IPS-15b (cell line): ENCODE data around the gene GPR18.

Experiments used
- H3K27me3 ChIP-seq: one replicate; pipeline ENCODE4 v1.6.1; 2013; ENCODE audit warnings: low read length; ENCODE audit not compliant: control insufficient read depth, insufficient read depth
- H3K36me3 ChIP-seq: one replicate; pipeline ENCODE4 v1.6.1; 2013; ENCODE audit warnings: low read length; ENCODE audit not compliant: control insufficient read depth, insufficient read depth
- H3K4me1 ChIP-seq: one replicate; pipeline ENCODE4 v1.6.1; 2013; ENCODE audit warnings: mild to moderate bottlenecking, low read length; ENCODE audit not compliant: control insufficient read depth, insufficient read depth
- H3K4me3 ChIP-seq: one replicate; pipeline ENCODE4 v1.5.1; 2013; ENCODE audit warnings: low read depth, low read length
- H3K9ac ChIP-seq: one replicate; pipeline ENCODE4 v1.6.1; 2013; ENCODE audit warnings: low read depth, mild to moderate bottlenecking, low read length
- H3K9me3 ChIP-seq: one replicate; pipeline ENCODE4 v1.6.1; 2013; ENCODE audit warnings: mild to moderate bottlenecking, low read length; ENCODE audit not compliant: control insufficient read depth, insufficient read depth

The GPR18 gene

DNA sequence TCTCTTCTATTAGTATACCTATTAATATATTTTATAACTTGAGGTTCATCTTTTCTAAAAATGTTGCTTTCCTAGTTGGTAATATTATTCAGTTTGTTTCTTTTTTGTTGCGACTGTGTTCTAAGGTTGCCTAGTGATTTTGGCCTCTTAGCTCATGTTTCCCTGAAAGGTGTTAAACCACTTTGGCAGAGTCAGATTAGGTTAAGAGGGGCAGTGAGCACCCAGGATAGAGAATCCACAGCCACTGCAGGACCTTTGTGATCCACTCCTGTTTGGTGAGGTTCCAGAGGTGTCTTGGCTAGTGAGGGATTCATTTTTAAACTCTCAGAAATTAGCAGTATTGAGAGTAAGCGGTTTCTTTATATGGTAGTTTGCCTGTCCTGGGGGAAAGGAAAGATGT lies 14.9 kb upstream of the GPR18 start:
- H3K36me3 ChIP-seq, result peaks cover 2% of the 10 kb centered on the region
- H3K4me3 ChIP-seq, result no peak overlapping the region
- H3K4me1 ChIP-seq, result peaks cover 2% of the 10 kb centered on the region
- no peak overlapping the region for H3K9ac ChIP-seq
- H3K9me3 ChIP-seq, result no peaks in the 10 kb centered on the region
- H3K27me3 ChIP-seq, result no peaks in the 10 kb centered on the region

DNA sequence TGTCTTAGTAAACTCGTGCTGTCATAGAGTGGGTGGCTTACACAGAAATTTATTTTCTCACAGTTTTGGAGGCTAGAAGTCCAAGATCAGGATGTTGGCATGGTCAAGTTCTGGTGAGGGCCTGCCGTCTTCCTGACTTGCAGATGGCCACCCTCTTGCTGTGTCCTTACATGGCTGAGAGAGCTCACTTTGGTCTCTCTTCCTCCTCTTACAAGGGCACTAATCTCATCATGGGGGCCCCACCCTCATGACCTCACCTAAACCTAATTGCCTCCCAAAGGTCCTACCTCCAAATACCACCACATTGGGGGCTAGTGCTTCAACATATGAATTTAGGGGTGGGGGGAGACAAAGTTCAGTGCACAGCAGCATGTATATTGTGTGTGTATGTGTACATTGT lies 14.3 kb upstream of the GPR18 start:
- H3K36me3 ChIP-seq, result peaks cover 5% of the 10 kb centered on the region
- no peaks in the 10 kb centered on the region for H3K27me3 ChIP-seq
- H3K4me3 ChIP-seq, result no peak overlapping the region
- peaks cover 2% of the 10 kb centered on the region for H3K4me1 ChIP-seq
- H3K9ac ChIP-seq, result no peak overlapping the region
- H3K9me3 ChIP-seq, result no peaks in the 10 kb centered on the region

DNA sequence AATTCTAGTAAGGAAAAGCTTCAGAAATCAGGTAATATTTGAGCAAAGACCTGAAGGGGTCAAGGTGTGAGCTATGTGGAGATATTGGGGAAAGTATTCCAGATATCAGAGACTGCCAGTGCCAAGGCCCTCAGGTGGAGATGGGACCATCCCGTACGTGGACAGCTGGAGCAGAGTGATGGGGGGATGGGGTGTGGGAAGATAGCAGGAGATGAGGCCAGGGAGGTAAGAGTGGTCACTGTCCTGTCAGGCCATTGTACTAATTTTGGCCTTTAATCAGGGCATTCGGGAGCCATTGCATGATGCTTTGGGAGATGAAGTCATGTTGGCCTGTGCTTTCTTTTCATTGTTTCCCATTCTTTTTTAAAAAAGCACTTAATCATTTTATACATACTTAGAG lies 13.1 kb upstream of the GPR18 start:
- no peak overlapping the region for H3K9ac ChIP-seq
- no peaks in the 10 kb centered on the region for H3K4me1 ChIP-seq
- H3K4me3 ChIP-seq, result no peak overlapping the region
- no peaks in the 10 kb centered on the region for H3K9me3 ChIP-seq
- H3K36me3 ChIP-seq, result peaks cover 5% of the 10 kb centered on the region
- H3K27me3 ChIP-seq, result no peaks in the 10 kb centered on the region

DNA sequence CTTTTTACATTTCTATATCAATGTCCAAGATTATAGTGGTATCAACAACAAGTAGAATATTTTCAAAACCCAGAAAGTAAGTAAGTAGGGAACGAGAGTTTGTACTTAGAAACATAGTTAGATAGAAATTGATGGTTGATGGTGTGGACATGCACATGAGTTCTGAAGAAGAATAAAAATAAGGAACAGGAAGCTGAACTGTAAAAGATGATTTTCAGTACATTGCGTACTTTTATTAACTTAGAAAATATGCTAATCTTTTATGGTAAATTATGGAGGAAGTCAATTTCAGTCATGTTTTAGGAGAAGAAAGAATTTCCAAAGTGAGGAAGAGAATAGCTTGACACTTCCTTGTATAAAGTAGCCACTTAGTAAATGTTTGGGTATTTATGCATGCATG lies 12.3 kb upstream of the GPR18 start:
- Histone ChIP-seq H3K27me3 (no peaks in the 10 kb centered on the region), H3K4me1 (no peaks in the 10 kb centered on the region), H3K9ac (no peak overlapping the region), H3K9me3 (no peaks in the 10 kb centered on the region), H3K4me3 (no peak overlapping the region), H3K36me3 (peaks cover 5% of the 10 kb centered on the region)

DNA sequence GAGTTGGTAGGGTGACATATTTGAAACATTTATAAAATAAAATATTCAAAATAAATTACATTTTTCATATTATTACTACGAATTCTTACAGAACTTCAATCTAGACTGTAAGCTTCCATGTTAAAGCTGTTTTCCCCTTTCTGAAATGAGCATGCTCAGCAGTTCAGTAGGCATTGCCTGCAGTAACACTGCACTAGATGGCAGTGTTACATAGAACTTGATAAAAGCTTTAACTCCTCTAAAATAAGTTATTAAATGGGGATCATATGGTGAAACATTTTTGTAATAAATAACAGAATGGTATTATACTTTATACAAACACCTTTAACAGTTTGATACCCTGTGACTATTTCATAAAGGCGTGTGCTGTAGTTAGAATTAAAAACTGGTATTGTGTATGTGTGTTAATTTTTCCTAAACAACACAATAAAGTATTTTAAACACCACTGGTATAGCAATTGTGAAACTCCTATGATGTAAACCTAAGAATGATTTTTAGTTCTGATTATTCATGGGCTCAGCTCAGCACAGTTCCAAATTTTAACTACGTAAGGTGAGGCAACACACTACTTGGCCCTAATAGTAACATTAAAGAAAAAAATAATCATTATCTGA lies 11.6 kb upstream of the GPR18 start:
- Histone ChIP-seq H3K4me3 (no peak overlapping the region), H3K9me3 (no peaks in the 10 kb centered on the region), H3K4me1 (no peaks in the 10 kb centered on the region), H3K27me3 (no peaks in the 10 kb centered on the region), H3K36me3 (peaks cover 5% of the 10 kb centered on the region), H3K9ac (no peak overlapping the region)

DNA sequence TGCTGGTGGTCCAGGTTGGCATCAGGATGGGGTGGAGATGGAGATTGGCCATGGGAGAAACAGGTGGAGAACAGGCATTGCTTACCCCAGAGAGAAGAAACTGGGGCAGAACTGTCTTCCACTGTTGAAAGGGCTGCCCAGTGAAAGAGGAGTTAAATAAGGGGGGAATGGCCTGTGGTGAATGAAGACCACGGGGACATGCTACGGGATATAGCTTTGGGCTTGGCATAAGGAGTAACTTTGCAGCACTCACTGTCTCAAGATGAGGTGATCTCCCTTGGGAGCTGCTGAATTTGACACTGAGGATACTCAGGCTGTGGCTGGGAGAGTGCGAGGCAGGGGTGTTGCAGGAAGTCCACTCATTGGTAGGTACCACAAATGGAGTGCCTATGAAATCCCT lies 10.6 kb upstream of the GPR18 start:
- no peak overlapping the region for H3K4me3 ChIP-seq
- peaks cover 5% of the 10 kb centered on the region for H3K36me3 ChIP-seq
- H3K9ac ChIP-seq, result no peak overlapping the region
- H3K9me3 ChIP-seq, result no peaks in the 10 kb centered on the region
- H3K27me3 ChIP-seq, result no peaks in the 10 kb centered on the region
- no peaks in the 10 kb centered on the region for H3K4me1 ChIP-seq

DNA sequence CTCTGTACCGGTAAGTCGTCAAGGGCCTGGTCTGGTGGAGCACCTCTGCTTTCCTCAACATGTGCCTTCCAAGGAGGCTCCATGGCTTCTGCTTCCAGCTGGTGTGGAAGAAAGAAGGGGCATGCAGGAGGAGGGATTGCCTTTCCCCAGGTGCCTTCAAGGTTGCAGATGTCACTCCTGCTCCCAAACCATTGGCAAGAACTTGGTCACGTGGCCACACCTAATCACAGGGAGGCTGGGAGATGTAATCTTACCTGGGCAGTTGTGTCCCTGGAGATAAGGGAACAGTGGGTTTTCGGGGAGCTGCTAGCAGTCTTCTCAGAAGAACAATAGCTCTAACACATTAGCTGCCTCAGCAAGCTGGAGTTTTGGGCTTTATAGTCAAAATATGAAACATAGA lies 9.7 kb upstream of the GPR18 start:
- no peaks in the 10 kb centered on the region for H3K9me3 ChIP-seq
- no peaks in the 10 kb centered on the region for H3K27me3 ChIP-seq
- no peak overlapping the region for H3K4me3 ChIP-seq
- H3K9ac ChIP-seq, result no peak overlapping the region
- H3K36me3 ChIP-seq, result peaks cover 5% of the 10 kb centered on the region
- H3K4me1 ChIP-seq, result no peaks in the 10 kb centered on the region

DNA sequence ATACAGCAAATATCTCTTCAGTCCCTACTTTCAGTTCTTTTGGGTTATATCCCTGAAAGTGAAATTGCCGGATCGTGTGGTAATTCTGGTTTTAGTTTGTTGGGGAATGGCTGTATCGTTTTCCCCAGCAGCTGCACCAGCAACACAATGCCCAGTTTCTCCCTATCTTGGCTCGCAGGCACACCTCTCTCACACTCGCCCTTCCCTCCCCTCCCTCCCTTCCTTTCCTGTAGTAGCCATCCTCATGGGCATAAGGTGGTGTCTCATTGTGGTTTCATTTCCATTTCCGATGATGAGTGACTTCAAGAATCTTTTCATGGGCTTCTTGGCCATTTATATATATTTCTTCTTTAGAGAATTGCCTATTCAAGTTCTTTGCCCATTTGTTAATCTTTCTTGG lies 8.6 kb upstream of the GPR18 start:
- H3K4me1 ChIP-seq, result no peaks in the 10 kb centered on the region
- H3K27me3 ChIP-seq, result no peaks in the 10 kb centered on the region
- no peak overlapping the region for H3K4me3 ChIP-seq
- H3K36me3 ChIP-seq, result peaks cover 3% of the 10 kb centered on the region
- no peak overlapping the region for H3K9ac ChIP-seq
- H3K9me3 ChIP-seq, result no peaks in the 10 kb centered on the region

DNA sequence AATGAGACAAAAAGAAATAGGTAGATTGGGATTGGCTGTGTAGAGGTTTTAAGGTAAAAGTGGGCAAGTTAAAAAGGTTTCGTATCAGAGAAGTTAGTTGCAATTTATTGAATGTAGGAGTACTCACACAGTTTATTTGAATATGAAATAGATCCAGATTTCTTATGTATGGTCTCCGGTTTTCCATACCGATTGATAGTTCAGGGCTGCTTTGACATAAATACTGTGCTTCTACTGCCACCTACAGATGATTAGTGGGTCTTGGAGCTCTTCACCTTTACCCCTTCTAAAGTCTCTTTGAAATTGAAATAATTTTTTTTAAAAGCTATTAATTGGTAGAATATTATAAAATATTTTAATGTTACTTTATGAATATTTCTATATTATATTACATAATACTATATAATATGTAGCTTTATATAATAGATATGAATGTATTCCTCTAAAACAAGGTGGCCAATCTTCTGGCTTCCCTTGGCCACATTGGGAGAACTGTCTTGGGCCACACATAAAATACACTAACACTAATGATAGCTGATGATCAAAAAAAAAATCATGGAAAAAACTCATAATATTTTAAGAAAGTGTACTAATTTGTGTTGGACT lies 7.7 kb upstream of the GPR18 start:
- Histone ChIP-seq H3K36me3 (peaks cover 3% of the 10 kb centered on the region), H3K9me3 (no peaks in the 10 kb centered on the region), H3K4me3 (no peak overlapping the region), H3K9ac (no peak overlapping the region), H3K27me3 (no peaks in the 10 kb centered on the region), H3K4me1 (no peaks in the 10 kb centered on the region)

DNA sequence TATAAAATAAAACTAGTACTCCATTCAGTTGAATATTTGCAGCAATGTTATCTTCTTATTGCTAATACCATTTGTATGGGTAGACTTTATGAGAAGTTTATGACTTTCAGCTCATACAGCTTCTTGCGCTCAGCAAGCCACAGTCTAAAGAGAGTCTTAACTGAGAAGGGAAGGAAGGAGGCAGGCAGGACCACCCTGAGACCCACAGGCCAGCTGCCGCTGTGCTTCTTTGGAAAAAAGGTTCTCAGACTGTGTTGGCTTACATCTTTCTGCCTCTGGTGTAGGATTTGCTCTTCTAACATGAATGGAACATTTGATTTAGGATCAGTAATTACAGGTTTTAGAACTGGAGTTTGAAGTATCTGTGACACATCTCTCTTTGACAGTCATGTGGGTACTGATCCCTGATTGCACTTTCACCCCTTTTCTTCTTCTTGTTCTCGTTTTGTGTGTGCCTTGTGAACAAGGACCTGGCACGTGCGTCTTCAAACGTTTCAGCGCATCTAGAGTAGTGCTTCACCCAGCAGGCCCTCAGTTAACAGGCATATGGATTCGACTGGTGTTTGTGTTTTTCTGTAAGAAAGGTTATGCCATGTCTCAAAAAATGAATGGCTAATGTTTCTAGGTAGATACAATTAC lies 7.1 kb upstream of the GPR18 start:
- no peaks in the 10 kb centered on the region for H3K27me3 ChIP-seq
- no peak overlapping the region for H3K4me3 ChIP-seq
- no peak overlapping the region for H3K9ac ChIP-seq
- peaks cover 3% of the 10 kb centered on the region for H3K36me3 ChIP-seq
- no peaks in the 10 kb centered on the region for H3K9me3 ChIP-seq
- no peaks in the 10 kb centered on the region for H3K4me1 ChIP-seq

DNA sequence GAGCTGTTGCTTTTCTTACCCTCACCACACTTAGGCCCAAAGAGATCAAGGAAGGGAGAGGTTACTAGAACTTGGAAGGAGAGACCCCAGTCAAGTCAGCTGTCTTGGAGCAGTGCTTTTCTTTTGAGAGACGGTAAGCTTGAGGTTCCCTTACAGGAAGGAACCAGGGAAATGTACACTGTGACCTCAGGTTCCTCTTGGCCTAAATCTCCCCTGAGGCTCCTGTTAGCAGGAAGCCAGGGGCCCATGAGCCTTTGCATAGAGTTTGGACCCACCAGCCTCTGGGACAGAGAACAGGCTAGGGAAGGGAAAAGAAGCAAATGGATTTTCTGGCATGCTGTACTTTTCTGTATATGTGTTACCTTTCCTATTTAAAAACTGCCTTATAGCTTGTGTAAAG lies 5.9 kb upstream of the GPR18 start:
- Histone ChIP-seq H3K9me3 (no peaks in the 10 kb centered on the region), H3K4me3 (no peak overlapping the region), H3K27me3 (no peaks in the 10 kb centered on the region), H3K4me1 (no peaks in the 10 kb centered on the region), H3K9ac (no peak overlapping the region), H3K36me3 (peaks cover 3% of the 10 kb centered on the region)

DNA sequence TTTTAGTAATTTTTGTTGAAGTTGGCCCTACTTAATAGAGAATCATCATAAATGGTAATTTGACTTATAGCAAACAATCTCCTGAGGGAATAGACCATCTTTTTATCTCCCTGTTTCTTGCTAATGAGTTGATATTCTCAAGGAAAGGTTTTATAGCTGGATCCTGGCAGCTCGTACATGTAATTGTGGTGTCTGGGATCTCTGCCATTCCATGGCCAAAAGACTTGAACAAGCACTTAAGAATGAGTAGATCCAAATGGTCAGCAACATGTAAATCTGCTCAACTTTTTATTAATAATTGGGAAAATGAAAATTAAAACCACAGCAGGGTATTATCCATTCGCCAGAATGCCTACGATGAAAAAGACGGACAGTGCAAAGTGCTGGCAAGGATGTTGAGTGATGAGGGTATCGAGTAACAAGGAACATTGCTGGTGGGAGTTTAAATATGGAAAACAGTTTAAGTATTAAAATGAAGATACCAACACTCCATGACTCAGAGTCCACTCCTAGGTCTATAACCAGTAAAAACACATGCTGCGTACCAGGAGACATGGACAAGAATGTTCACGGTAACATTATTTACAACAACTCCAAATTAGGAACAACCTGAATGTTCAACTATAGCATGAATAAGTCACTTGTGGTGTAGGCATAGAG lies 5.1 kb upstream of the GPR18 start:
- H3K4me1 ChIP-seq, result no peaks in the 10 kb centered on the region
- H3K27me3 ChIP-seq, result no peaks in the 10 kb centered on the region
- peaks cover 3% of the 10 kb centered on the region for H3K36me3 ChIP-seq
- H3K9ac ChIP-seq, result no peak overlapping the region
- H3K4me3 ChIP-seq, result no peak overlapping the region
- H3K9me3 ChIP-seq, result no peaks in the 10 kb centered on the region
